Limb (tissue), 2 donors: ENCODE measurements around the gene CTAGE15.
A peak's percentile ranks its signal among the peaks of the same experiment; 100 is the strongest.
"Not testable (repeated sequence)": the region's sequence is repeated elsewhere in the genome, so short reads cannot be mapped to it uniquely, and the experiment has no call there.

Source experiments
- DNase-seq, 2 donors: peaks; one replicate each; pipeline ENCODE4 v3.0.0-alpha.2; 2016; ENCODE audit errors: extremely low spot score in 2 of 2

The CTAGE15 gene, protein sequence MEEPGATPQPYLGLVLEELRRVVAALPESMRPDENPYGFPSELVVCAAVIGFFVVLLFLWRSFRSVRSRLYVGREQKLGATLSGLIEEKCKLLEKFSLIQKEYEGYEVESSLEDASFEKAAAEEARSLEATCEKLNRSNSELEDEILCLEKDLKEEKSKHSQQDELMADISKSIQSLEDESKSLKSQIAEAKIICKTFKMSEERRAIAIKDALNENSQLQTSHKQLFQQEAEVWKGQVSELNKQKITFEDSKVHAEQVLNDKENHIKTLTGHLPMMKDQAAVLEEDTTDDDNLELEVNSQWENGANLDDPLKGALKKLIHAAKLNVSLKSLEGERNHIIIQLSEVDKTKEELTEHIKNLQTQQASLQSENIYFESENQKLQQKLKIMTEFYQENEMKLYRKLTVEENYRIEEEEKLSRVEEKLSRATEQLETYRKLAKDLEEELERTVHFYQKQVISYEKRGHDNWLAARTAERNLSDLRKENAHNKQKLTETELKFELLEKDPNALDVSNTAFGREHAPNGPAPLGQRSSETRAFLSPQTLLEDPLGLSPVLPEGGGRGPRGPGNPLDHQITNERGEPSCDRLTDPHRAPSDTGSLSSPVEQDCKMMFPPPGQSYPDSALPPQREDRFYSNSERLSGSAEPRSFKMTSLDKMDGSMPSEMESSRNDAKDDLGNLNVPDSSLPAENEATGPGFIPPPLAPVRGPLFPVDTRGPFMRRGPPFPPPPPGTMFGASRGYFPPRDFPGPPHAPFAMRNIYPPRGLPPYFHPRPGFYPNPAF

DNA sequence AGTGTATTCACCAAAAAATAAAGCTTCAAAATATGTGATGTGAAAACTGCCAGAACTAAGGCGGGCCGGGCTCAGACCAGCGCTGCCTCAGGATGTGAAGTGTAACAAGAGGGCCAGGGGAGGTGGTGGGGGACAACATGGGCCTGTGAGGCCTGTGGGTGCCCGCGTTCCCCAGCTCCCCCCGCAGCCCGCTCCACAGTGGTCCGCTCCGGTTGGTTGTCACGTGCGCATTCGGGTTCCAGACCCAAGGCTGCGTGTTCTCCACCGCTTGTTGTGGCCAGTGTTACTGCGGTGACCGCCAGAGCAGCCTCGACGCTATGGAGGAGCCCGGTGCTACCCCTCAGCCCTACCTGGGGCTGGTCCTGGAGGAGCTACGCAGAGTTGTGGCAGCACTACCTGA is at the start of gene CTAGE15:
Gene CTAGE15, plus strand, starts transcription at position 301 of the 400 bp plus-strand sequence. Its CDS starts 17 bp downstream, at position 318.
- not testable (repeated sequence) for DNase-seq

DNA sequence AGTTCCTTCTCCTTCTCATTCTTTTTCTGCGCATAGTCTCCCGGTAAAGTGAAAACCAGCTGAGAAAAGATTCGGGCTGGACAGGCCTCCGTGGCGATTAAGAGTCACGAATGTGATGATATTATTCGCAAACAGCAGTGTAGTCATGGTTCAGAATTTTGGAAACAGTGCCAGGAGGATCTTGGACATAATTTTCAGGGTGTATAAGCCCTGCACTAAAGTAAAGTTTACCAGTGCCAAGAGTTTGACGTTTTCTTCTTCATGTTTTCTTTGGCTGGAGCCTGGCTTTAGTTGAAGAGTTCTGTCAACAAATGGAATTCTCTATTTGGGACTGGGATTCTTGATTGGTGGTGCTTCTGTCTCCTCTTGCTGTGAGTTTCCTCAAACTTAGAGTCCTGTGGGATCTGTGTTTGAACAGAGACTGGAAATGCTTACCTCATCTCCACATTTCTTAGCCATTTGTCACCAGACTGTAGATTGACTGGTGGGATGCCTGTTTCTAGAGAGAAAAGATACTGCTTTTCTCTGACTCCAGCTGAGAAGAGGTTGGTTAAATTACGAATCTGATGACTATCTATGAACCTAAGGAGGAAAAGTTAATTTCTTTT is 49.2 kb upstream of the CTAGE15 start:
- DNase-seq, result not testable (repeated sequence)

DNA sequence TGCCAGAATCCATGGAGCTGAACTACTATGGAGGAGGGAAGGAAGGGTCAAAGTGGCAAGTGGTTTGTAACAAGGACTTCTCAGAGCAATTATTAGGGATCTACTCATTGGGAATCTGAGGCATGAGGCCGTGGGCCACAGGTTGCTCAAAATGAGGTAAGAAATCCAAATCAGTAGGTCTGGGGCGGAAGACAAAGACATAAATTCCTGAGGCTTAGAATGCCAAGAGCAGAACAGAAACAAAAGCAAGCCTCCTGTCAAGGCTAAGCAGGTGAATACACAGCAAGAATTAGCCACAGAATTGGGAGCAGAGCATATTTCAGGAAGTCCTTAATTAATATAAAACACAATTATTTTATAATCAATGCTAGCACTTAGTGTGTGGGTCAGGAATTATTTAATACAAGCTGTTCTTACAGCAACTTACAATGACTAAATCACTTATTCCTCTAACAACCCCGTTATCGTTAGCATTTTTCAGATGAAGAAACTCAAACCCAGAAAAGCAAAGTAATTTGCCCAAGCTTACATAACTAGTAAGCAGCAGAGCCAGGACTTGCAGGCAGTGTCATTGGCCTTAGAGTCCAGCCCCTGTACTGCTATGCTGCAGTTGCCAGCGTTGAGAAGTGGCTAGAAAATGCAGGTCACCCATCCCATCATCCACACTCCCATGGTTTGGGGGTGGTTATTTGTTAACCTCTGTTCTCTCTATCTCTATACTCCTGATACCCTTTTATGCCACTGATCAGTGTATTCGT is 40.3 kb upstream of the CTAGE15 start:
- not testable (repeated sequence) for DNase-seq

DNA sequence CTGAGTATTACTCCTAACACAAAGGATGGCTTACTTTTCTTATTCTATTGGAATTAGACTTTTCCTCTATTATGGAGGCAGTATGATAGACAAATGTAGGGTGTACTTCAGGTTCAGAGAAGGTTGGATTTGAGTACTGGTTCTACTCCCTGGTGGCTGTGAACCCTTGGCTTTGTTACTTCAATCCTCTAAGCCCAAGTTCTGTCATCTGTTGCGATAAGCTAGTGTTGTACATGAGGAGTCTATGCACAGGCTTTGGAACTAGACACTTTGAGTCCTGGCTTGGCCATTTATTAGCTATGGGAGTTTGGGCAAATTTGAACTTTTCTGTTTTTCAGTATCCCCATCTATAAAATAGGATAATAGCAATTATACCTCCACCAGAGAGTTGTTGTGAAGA is 39.7 kb upstream of the CTAGE15 start:
- not testable (repeated sequence) for DNase-seq

DNA sequence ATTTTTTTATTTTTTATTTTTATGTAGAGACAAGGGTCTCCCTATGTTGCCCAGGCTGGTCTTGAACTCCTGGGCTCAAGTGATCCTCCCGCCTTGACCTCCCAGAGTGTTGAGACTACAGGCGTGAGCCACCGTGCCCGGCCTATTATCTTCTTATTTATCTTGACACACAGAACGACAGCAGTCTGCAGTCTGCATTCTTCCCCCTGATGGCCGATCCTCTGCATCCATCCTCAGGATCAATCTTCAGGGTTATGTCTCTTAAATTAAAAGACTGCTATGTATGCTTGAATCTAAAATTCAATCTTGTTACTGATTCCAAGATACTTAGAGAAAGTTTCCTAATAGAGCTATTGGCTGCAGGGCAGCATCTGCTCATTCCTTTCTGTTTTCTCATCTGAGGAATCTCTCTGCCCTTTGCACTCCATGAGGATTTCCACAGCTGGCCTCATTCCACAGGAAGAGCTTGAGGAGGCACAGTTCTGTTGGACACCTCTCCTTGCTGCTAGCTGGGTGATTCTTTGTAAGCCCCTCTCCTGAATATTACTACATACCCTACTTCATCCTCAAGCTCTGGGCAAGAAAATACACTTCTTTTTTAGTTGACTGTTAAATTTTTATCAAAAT is 38.3 kb upstream of the CTAGE15 start:
- not testable (repeated sequence) for DNase-seq

DNA sequence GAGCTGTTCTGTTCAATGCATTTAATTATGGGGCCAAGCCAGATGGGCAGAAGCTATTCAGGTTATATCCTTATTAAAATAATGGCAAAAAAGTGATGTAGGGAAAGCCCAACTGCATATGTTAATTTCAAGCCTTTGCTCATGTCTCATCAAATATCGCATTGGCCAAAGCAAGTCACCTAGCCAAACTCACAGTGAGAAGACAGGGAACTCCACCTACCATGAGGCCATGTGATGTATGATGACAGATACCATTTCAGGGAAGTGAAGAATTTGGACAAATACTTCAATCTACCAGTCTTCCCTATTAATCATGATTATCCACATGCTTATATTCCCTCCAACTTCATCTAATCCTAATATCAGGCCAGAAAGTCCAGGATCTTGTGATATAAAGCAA is 35.2 kb upstream of the CTAGE15 start:
- DNase-seq, result not testable (repeated sequence)

DNA sequence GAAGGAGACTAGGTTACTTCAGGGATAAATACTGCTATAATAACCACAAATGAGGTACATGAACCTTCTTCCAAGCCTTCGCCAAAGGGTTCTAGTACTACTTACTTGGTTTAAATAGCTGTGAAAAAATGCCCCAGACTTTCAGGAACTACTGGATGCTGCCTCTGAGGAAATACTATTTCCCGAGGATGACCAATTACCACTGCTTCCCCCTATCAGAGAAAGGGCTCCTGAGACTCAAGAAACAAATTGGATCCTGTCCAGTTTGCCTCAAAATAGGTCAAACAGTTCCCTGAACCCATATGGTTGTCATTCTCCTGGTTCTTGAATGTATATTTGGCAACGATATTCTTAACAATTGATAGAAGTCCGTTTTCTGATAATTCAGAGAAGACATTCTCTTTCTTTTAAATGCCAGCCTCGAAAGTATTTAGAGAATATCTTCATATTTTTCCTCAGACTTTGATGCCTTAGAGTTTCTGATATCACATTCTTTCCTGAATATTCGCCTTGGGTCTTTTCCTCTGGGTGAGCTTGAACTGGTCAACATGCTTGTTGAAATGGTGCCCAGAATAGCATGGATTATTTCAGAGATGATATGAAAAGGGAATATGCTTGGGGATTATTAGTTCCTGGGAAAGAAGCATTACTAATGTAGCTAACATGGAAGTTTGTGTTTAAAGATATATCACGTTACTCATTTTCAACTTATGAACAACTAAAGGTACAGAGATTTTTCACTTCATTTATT is 28.1 kb upstream of the CTAGE15 start:
- DNase-seq, result not testable (repeated sequence)

DNA sequence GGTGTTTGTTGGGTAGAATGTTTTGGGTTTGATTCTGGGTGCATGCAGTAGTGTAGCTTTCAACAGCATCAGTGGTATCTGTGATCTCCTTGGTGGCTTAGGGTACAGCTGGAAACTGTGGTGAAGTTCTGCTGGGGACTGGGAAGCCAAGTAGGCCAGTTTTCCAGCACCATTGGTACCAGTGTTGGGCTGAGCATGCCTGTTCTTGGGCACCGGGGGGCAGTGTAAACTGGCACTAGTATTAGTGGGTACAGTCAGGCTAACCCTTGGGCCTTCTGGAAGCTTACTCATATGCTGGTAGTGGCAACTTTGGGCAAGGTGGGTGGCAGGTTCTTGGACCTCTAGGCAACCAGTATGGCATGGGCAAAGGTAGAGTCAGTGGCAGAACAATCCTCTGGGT is 15.6 kb upstream of the CTAGE15 start:
- not testable (repeated sequence) for DNase-seq

DNA sequence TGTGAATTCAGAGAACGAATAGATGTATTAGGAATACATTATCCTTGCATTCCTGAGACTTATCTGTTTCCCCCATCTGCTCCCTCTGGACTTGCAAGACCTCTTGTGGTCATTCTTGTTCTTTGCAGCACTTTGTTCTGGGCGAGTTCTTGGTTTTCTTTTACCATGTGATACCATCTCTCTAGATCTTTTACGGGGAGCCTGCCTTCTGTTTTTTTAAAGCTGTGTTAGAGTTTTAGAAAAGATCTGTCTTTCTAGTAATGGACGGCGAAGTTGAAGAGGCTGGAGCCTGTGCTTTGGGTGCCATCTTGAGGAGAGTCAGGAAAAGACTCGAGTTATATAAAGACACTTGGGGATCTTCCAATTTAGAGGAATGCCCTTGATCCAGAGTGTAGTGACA is 8.3 kb upstream of the CTAGE15 start:
- not testable (repeated sequence) for DNase-seq

DNA sequence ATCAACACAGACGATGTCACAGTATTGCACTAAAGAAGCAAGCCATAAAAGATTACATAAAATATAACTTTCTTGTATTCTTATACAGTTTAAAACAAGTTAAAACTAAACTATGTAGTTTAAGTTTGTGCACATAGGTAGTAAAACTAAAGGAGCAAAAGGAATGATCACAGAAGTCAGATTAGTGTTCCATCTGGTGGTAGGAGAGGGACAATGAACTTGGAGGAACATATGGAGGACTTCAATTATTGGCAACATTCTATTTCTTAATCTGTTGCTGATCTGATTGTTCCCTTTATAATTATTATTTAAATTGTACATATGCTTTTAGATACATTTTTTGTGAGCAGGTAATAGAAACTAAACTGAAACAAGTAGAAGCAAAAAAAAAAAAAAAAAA is 5.6 kb upstream of the CTAGE15 start:
- not testable (repeated sequence) for DNase-seq

DNA sequence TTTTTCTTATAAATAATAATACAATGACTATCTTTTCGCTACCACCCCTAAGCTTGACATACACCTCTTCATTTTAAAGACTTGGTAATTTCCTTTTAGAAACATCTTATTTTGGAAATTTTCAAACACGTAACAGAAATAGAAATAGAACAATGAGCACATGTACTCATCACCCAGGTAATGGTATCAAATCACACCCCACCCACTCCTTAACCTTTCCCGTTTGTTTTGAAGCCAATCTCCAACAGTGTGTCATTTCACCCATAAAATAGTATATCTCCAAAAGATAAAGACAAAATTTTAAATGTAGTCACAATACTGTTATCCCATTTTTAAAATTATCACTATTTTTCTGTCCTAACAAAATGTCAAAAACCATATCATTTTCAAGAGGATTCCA is 16.6 kb downstream of the CTAGE15 start:
- DNase-seq, result not testable (repeated sequence)

DNA sequence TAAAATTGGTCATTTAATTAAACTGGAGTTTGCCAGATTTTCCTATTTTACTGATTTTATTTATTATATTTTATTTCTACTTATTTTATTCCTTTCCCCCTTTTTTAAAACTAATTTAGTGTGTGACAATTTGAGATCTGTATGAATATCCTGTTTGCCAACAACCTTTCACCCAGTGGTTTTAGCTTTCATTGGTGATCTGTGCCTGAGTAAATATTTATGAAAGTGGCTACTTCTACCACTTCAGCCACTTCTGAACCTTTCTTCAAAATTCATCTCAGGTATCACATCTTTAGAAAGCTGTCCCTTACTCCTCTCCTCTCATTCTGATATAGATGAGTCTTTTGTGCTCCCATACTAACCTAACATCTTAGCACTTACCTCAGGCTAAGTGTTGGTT is 18.3 kb downstream of the CTAGE15 start:
- DNase-seq, result not testable (repeated sequence)

DNA sequence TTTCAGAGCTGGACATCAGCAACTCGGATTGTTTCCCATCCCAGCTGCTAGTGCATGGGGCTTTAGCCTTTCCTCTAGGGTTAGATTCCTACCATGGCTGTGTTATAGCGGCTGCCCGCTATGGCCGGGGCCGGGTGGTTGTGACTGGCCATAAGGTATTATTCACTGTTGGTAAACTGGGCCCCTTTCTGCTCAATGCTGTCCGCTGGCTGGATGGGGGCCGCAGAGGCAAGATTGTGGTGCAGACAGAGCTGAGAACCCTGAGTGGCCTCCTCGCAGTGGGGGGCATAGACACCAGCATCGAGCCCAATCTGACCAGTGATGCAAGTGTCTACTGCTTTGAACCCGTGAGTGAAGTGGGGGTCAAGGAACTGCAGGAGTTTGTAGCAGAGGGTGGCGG is 26.5 kb downstream of the CTAGE15 start:
- not testable (repeated sequence) for DNase-seq

DNA sequence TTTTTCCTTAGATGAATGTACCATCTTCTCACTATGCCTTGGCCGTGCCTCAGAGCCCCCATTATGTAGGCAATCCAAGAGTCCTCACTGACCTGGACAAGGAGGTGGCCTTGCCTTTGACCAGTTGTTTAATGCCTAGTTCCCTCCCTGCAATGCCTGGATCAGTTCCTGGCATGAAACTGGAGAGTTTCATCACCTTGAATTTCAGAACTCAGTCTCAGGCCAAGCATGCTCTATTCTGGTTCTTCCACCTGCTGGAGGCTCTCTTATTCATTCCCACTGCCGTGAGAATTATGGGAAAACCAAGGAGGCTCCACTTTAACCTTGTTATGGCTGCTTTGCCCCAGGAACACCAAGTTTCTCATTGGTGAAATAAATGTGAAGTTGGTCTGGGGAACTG is 31.9 kb downstream of the CTAGE15 start:
- not testable (repeated sequence) for DNase-seq

DNA sequence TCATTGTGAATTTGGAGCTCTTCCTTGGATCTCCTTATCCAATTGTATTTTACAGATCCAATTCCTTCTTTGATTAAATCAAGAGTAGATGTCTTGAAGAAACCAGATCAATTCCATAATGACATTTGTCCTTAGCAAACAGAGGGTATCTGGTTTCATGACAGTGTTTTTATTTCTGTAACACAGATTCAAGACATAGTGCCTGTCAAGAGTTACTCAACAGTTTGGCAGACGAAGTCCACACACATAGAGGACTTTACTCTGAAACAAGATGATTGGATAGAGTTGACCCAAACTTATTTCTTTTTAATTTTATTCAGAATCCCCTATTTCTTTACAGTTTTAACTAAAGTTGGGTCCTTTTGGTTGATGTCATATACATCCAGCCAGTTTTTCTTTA is 34.5 kb downstream of the CTAGE15 start:
- DNase-seq, result not testable (repeated sequence)

DNA sequence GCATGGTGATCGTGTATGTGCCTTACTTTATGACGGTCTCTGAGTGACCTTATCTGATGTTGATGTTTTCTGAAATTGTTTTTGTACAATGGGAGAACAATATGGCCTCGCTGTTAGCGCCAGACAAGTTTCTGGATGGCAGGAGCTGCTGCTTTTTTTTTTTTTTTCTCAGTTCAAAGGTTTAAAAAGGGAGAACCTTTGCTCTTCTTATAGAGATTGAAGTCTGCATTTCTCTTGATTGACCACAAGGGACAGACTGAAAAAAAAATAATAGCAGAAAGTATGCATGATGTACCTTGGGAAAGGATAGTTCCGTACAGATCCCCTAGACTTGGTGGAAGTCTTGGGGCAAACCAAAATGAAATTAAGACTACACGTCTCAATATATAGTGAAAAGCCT is 43.9 kb downstream of the CTAGE15 start:
- peak in 1 of 2 donors; percentile 0 for DNase-seq

DNA sequence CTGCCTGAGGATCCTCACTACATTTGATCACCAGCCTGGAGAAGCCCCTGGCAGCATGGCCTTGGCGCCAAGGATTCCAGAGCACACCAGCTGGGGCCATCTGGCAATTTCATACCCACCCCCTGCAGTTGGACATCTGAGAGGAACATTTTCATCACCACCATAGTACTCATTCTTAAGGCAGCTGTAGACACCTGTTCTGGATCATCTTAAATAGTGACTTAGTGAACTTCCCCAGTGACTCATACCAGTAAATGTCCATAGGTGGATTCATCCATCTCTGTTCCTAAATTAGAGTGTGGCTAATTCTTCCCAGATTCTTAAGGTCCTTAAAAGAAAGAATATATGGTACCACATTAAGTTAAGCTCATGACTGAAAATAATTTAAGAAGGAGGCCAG is 45.6 kb downstream of the CTAGE15 start:
- DNase-seq, result not testable (repeated sequence)

DNA sequence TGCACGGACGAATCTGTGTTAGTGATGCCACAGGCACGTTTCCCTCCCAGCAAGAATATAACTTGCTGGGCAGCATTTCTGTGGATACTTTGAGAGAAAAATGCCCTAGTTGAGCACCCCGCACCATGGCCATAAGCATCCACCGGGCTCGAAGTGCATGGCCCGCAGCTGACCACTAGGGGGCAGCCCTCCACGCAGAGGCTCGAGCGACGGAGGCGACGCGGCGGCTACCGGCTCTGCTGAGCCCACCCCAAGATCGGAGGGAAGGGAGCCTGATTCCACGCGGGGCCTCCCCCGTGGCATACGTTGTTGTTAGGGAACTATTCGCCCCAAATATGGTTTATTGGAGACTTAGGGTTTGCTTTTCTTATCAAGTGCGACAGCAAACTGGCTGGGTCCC is 48.5 kb downstream of the CTAGE15 start:
- not testable (repeated sequence) for DNase-seq

DNA sequence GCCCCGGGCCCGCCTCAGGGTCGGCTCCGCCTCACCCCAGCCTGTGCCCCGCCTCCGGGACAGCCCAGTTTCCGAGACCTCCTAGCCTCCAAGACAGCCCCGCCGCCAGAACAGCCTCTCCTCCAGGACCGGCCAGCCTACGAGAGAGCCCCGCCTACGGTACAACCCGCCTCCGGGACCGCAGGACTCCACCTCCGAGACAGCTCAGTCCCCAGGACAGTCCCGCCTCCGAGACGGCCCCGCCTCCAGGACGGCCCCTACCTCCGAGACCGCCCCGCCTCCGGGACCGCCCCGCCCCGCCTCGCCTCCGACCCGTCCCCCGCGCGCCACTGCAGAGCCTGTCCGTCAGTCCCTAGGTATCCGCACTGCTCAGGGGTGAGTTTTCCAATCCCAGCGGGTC is 49.0 kb downstream of the CTAGE15 start, which contains the start of gene TCAF2:
Gene TCAF2, plus strand, starts transcription at position 329 of the 400 bp plus-strand sequence.
- DNase-seq, result not testable (repeated sequence)

DNA sequence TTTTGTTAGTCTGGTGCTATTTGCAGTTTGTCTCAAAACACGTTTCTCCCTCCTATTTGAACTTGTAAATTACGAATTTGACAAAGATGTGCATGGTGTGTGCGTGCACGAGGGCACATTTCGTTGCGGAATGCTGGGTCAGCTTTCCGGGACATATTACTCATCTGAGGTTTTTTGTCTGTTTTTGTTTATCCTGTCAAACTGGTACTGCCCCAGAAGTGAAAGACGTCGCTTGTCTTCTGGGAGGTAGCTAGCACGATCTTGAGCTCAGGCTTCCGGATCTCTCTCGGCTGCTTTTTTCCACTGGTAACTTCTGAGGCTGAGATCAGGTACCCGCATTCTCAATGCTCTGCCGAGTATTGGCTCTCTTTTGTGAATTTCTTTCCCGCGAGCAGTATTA is 49.6 kb downstream of the CTAGE15 start:
- DNase-seq, result not testable (repeated sequence)
